Stomach (tissue), 9 donors: ENCODE measurements around the gene MYH6. TPM values are rescaled to one million over a fixed set of nuclear protein-coding genes. Genes with fewer than 3 reads are reported as not detected.

Experiments
- DNase-seq, 2 donors: peaks; one replicate each; pipeline versions ENCODE4 v3.0.0 to v3.0.0-alpha.2; 2013 to 2019
- H3K27ac ChIP-seq, 5 donors: fragments of 200-600 bp in 4 of 5; sonication (generic) in 4 of 5; one replicate each; pipeline ENCODE4 v1.5.1; 2013 to 2019; ENCODE audit warnings: mild to moderate bottlenecking in 1 of 5, moderate library complexity in 1 of 5
- H3K27me3 ChIP-seq, 3 donors: fragments of 200-600 bp; sonication (generic); one replicate each; pipeline ENCODE4 v1.5.1; 2017 to 2019; ENCODE audit warnings: mixed run types in 1 of 3
- H3K36me3 ChIP-seq, 4 donors: fragments of 200-600 bp; sonication (generic); 1 replicate in 3 of 4; 2 replicates in 1 of 4; pipeline ENCODE4 v1.5.1; 2016 to 2019
- H3K4me1 ChIP-seq, 4 donors: fragments of 200-600 bp; sonication (generic); one replicate each; pipeline ENCODE4 v1.5.1; 2016 to 2019
- H3K4me3 ChIP-seq, 4 donors: fragments of 200-600 bp; sonication (generic) in 3 of 4; one replicate each; pipeline ENCODE4 v1.5.1; 2016 to 2019; ENCODE audit warnings: mild to moderate bottlenecking in 1 of 4
- H3K9me3 ChIP-seq, 4 donors: fragments of 200-600 bp; sonication (generic); one replicate each; pipeline ENCODE4 v1.5.1; 2016 to 2019
- EP300 ChIP-seq: sonication (generic); formaldehyde crosslinking; IDR thresholded peaks from one replicate; pipeline ENCODE4 v1.6.1; 2017; ENCODE audit warnings: antibody characterized with exemption
- POLR2A ChIP-seq, 4 donors: fragments of 450-650 bp; IDR thresholded peaks; one replicate each; pipeline ENCODE4 v1.6.1; 2016; ENCODE audit warnings: antibody characterized with exemption in 4 of 4, control low read depth in 2 of 4, mild to moderate bottlenecking in 1 of 4, moderate library complexity in 1 of 4
- POLR2AphosphoS5 ChIP-seq, 3 donors: sonication (generic); formaldehyde crosslinking; IDR thresholded peaks; one replicate each; pipeline ENCODE4 v1.6.1; 2016; ENCODE audit warnings: antibody characterized with exemption in 3 of 3
- WGBS, 5 donors: extraction: QIAGEN DNeasy Blood & Tissue Kit in 3 of 5; methylation state at CpG; one replicate each; pipeline versions ENCODE4 v1.1.5 to v1.1.7; 2013 to 2018; 5-methylcytosine and 5-hydroxymethylcytosine counted together
- intact Hi-C: fragments of 100-400 bp; cut with DNase I; formaldehyde crosslinking; loops from one replicate; pipeline ENCODE4 v1.15.1; 2023; ENCODE audit warnings: low total_unique reads
- polyA plus RNA-seq, 3 donors: library from polyadenylated mRNA; stranded (reverse); fragments of 200-250 nt; gene quantifications; one replicate each; pipeline ENCODE4 v1.2.3, GENCODE V29; 2013
- total RNA-seq, 5 donors: library from RNA; depleted of rRNA; stranded (reverse); fragments of >200 nt; gene quantifications; one replicate each; pipeline versions ENCODE4 v1.1.0 to v1.2.3, GENCODE V29; 2014 to 2016
- TF ChIP-seq, protein P1 (sequence below), 7 experiments: fragments of 450-650 bp in 4 of 7; fragments of 200-600 bp in 3 of 7; sonication (generic) in 3 of 7; IDR thresholded peaks; one replicate each; pipeline ENCODE4 v1.5.1; 2016 to 2019; ENCODE audit warnings: antibody characterized with exemption in 7 of 7, control low read depth in 2 of 7, mild to moderate bottlenecking in 1 of 7
- donor health status: healthy with polysubstance abuse.
- donor health status: Bipolar disorder and iron deficiency.
- donor health status: healthy.

MYH6 gene
- total and polyA plus RNA-seq, 8 donors = 0.37 to 3.2 (median 0.97) TPM; not detected in 4

DNA sequence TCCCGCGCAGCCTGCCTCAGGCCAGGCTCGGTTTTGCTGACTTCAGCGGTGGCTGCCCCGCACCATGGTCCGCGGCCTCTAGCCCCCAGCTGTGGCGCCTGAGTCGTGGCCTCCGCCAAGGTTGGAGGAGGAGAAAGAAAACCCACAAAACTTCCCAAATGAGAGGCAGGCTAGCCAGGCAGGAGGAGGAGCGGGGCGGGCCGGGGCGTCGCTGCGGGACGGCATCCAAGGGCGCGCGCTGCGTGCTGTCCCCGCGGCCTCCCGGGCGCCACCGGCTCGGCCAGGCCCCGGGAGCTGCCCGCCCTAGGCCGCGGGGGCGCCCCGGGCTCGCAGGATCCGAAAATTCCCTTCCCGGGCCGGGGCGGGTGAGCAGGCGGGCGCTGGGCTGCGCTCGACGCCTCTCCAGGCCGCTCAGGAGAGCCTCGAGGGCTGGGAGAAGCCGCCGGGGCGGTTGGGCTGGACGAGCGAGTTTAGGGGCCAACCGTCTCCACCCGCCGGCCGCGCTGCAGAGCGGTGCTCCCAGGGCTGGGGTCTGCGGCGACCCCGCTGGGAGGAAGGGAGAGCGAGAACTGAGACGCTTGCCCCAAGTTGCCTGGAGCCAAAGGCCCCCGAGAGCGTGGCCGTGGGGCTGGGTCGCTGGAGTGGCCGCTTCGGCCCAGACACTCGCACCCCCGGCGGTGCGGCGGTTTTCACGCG lies 42.9 kb downstream of the MYH6 start, which contains the start of gene EFS:
TSS of gene EFS (minus strand) at position 137 of the 696 bp plus-strand sequence. CDS start 147 bp downstream, outside the sequence.
- DNase-seq = peak; percentile 45 to 79
- 2 to 6% (median 3%) methylated on average over 10 to 74 of the region's 74 CpGs for WGBS, 5 donors
- Histone ChIP-seq H3K36me3 (peaks cover 0 to 3% (median 2%) of the 10 kb centered on the region in 4 donors), H3K27ac (peak within 1 kb of the TSS; percentile 77 to 94 (median 84)), H3K4me3 (peak within 1 kb of the TSS; percentile 47 to 65 (median 49)), H3K4me1 (peaks cover 8 to 70% (median 38%) of the 10 kb centered on the region in 4 donors), H3K9me3 (no peaks in the 10 kb centered on the region), H3K27me3 (peaks cover 0 to 32% (median 24%) of the 10 kb centered on the region in 3 donors)
- intact Hi-C loops = no loop called here
- TF ChIP-seq POLR2A (IDR thresholded peaks at IDR 0.05) (no peak), POLR2AphosphoS5 (IDR thresholded peaks at IDR 0.05) (no peak), EP300 (no peak)
- TF ChIP-seq, protein P1, sequence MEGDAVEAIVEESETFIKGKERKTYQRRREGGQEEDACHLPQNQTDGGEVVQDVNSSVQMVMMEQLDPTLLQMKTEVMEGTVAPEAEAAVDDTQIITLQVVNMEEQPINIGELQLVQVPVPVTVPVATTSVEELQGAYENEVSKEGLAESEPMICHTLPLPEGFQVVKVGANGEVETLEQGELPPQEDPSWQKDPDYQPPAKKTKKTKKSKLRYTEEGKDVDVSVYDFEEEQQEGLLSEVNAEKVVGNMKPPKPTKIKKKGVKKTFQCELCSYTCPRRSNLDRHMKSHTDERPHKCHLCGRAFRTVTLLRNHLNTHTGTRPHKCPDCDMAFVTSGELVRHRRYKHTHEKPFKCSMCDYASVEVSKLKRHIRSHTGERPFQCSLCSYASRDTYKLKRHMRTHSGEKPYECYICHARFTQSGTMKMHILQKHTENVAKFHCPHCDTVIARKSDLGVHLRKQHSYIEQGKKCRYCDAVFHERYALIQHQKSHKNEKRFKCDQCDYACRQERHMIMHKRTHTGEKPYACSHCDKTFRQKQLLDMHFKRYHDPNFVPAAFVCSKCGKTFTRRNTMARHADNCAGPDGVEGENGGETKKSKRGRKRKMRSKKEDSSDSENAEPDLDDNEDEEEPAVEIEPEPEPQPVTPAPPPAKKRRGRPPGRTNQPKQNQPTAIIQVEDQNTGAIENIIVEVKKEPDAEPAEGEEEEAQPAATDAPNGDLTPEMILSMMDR (IDR thresholded peaks at IDR 0.05) = no peak

DNA sequence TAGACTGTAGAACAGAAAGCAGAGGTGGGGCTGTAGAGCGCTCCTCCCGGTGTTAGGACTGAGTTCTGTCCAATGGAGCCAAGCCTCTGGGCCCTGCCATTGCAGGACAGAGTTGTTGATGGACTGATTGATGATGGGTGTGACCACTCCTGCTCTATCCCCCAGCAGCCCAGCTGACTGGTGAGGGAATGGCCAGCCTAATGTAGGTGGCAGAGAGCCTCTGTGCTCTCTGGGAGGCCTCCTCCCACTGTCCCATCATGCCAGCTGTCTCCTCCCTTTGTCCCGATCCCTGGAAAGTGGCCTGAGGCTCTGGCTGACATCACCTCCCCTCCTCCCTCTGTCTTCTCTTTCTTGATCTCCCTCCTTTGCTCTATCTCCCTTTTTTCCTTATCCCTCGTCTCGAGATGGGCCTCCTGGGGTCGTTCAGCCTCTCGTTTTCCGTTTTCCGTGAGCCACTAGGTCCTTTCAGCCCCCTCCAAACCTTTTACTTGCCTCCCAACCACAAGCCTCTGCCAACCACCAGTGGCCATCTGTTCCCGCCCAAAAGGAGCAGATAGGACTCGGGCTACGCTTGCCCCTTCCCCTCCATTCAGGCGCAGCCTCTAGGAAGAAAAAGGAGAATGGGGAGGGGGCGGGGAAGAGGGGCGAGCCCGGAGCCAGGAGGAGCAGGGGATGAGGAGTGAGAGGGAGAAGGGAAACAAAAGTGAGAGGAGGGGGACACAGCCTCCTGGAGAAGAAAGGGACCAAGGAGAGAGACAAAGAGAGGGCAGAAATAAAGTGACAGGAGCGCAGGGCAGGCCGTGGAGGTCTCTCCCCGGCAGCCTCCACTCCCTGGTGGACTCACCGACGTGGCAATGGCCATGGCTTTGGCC lies 43.7 kb downstream of the MYH6 start:
- WGBS, 5 donors = 27 to 36% (median 30%) methylated on average over 21 of the region's 21 CpGs
- peak in 1 of 2 donors; percentile 60 for DNase-seq
- Histone ChIP-seq H3K27ac (peak overlapping the region; percentile 77 to 94 (median 84)), H3K4me3 (peak overlapping the region; percentile 47 to 65 (median 49)), H3K9me3 (no peaks in the 10 kb centered on the region), H3K27me3 (peaks cover 0 to 32% (median 24%) of the 10 kb centered on the region in 3 donors), H3K4me1 (peaks cover 8 to 71% (median 40%) of the 10 kb centered on the region in 4 donors), H3K36me3 (peaks cover 0 to 11% (median 3%) of the 10 kb centered on the region in 4 donors)
- no peak for TF ChIP-seq EP300
- intact Hi-C loops = no loop called here

DNA sequence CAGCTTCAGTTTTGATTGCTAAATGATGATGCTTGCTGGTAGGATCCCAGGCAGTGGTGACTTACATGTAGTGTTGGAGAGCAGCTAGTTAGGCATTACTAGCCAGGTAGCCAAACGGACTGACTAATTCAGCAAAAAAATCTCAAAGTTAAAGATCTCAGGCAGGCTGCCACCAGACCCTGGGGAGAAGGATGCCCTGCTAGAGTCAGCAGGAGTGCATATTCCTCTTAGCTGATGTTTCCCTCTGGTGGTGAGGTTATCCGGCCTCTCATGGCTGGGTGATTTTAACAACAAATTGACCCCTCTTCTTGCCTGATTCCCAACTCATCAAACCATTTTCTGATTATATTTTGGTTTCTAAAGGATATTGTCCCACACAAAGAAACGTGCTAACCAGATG lies 45.9 kb downstream of the MYH6 start:
- H3K9me3 ChIP-seq = no peaks in the 10 kb centered on the region
- no peak overlapping the region for H3K4me3 ChIP-seq
- H3K4me1 ChIP-seq = peaks cover 8 to 78% (median 39%) of the 10 kb centered on the region in 4 donors
- H3K36me3 ChIP-seq = peaks cover 0 to 28% (median 9%) of the 10 kb centered on the region in 4 donors
- no peak for TF ChIP-seq EP300
- TF ChIP-seq POLR2AphosphoS5 (IDR thresholded peaks at IDR 0.05) = no peak
- TF ChIP-seq, protein P1 (IDR thresholded peaks at IDR 0.05) = no peak
- TF ChIP-seq POLR2A (IDR thresholded peaks at IDR 0.05) = no peak
- 52 to 81% (median 73%) methylated on average over 3 of the region's 3 CpGs for WGBS, 5 donors
- peaks cover 0 to 32% (median 24%) of the 10 kb centered on the region in 3 donors for H3K27me3 ChIP-seq
- DNase-seq = no peak
- H3K27ac ChIP-seq = peak overlapping the region in 3 of 5 donors; percentile 13 to 22 (median 18)
- intact Hi-C loops = no loop called here

DNA sequence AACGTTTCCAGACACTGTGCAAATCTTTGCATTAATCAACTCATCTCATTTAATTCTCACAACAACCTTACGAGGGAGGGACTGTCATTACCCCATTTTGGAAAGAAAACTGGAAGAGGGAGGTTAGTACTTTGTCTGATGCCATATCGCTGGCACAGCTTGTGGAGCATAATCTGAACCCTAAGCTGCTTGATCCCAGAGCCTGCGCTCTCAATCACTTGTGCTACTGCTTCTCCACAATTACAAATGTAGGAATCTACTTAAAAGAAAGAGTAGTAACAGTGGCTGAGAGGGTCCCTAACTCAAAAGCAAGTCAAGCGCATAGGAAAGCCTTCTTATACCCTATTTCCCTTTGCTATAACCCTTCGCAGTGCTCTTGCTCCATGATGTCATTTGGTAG lies 46.3 kb downstream of the MYH6 start:
- Histone ChIP-seq H3K36me3 (peaks cover 0 to 33% (median 13%) of the 10 kb centered on the region in 4 donors), H3K27me3 (peaks cover 0 to 31% (median 24%) of the 10 kb centered on the region in 3 donors), H3K4me1 (peaks cover 8 to 74% (median 37%) of the 10 kb centered on the region in 4 donors), H3K27ac (peak overlapping the region in 3 of 5 donors; percentile 13 to 22 (median 18)), H3K4me3 (no peak overlapping the region), H3K9me3 (no peaks in the 10 kb centered on the region)
- 74 to 87% (median 78%) methylated on average over 6 of the region's 6 CpGs for WGBS, 5 donors
- intact Hi-C loops = no loop called here
- TF ChIP-seq POLR2AphosphoS5 (IDR thresholded peaks at IDR 0.05) (no peak), POLR2A (IDR thresholded peaks at IDR 0.05) (no peak)
- TF ChIP-seq, protein P1 (IDR thresholded peaks at IDR 0.05) = no peak
- no peak for DNase-seq
